NB4 (cell line): ENCODE data around the gene CCDC97.

Source experiments
- DNase-seq: peaks from one replicate; pipeline ENCODE4 v3.0.0; 2010; ENCODE audit warnings: low read depth
- H3K4me3 ChIP-seq: one replicate; pipeline ENCODE4 v1.5.1; 2011; ENCODE audit warnings: mild to moderate bottlenecking, low read depth, low read length, moderate library complexity
- CTCF ChIP-seq: IDR thresholded peaks from one replicate; pipeline ENCODE4 v1.5.1; 2012; ENCODE audit warnings: low read depth, low read length
- MAX ChIP-seq: IDR thresholded peaks from 2 replicates; pipeline ENCODE4 v1.6.1; 2011; ENCODE audit warnings: low read depth, low read length
- MYC ChIP-seq: IDR thresholded peaks from 2 replicates; pipeline ENCODE4 v1.6.1; 2011; ENCODE audit warnings: low read depth, low read length
- POLR2A ChIP-seq: IDR thresholded peaks from 2 replicates; pipeline ENCODE4 v1.6.1; 2011; ENCODE audit warnings: mild to moderate bottlenecking; ENCODE audit not compliant: insufficient read length; ENCODE audit errors: extremely low read depth

CCDC97 gene

GRCh38 chr19:41298348-41298964 is 11.5 kb upstream of the CCDC97 start:
- H3K4me3 ChIP-seq, result no peak overlapping the region
- no peak for DNase-seq
- no peak for TF ChIP-seq MYC
- TF ChIP-seq CTCF, result no peak
- no peak for TF ChIP-seq POLR2A
- no peak for TF ChIP-seq MAX

GRCh38 chr19:41299046-41299754 is 10.8 kb upstream of the CCDC97 start:
- TF ChIP-seq POLR2A, result no peak
- TF ChIP-seq MYC, result no peak
- DNase-seq, result no peak
- no peak overlapping the region for H3K4me3 ChIP-seq

- no peak for DNase-seq
- no peak for TF ChIP-seq POLR2A
- TF ChIP-seq CTCF, result no peak
- TF ChIP-seq MYC, result no peak
- no peak for TF ChIP-seq MAX
- H3K4me3 ChIP-seq, result no peak overlapping the region
These were observed 10.2 kb upstream of the CCDC97 start for GRCh38 chr19:41299755-41300089.

GRCh38 chr19:41300555-41300954 is 9.4 kb upstream of the CCDC97 start:
- H3K4me3 ChIP-seq, result no peak overlapping the region
- DNase-seq, result no peak
- TF ChIP-seq MYC, result no peak
- no peak for TF ChIP-seq CTCF
- TF ChIP-seq POLR2A, result no peak
- no peak for TF ChIP-seq MAX

- H3K4me3 ChIP-seq, result no peak overlapping the region
- no peak for DNase-seq
- no peak for TF ChIP-seq POLR2A
- no peak for TF ChIP-seq CTCF
- TF ChIP-seq MYC, result no peak
- TF ChIP-seq MAX, result no peak
These were observed 7.2 kb upstream of the CCDC97 start for GRCh38 chr19:41302624-41303351.

GRCh38 chr19:41303954-41304353 is 6.0 kb upstream of the CCDC97 start:
- TF ChIP-seq POLR2A, result no peak
- TF ChIP-seq MAX, result no peak
- TF ChIP-seq MYC, result no peak
- TF ChIP-seq CTCF, result no peak
- no peak for DNase-seq
- no peak overlapping the region for H3K4me3 ChIP-seq
